IPS-18a (cell line): ENCODE results near the gene PKN1.
"Not testable (repeated sequence)": the region's sequence is repeated elsewhere in the genome, so short reads cannot be mapped to it uniquely, and the experiment has no call there.

Source experiments
- H3K27ac ChIP-seq: one replicate; pipeline ENCODE4 v1.5.1; 2013; ENCODE audit warnings: low read length
- H3K27me3 ChIP-seq: one replicate; pipeline ENCODE4 v1.6.1; 2013; ENCODE audit warnings: mild to moderate bottlenecking, low read length; ENCODE audit not compliant: control insufficient read depth, insufficient read depth
- H3K36me3 ChIP-seq: one replicate; pipeline ENCODE4 v1.6.1; 2013; ENCODE audit warnings: low read depth, low read length; ENCODE audit not compliant: control insufficient read depth
- H3K4me1 ChIP-seq: one replicate; pipeline ENCODE4 v1.6.1; 2013; ENCODE audit warnings: low read depth, low read length; ENCODE audit not compliant: control insufficient read depth
- H3K4me3 ChIP-seq: one replicate; pipeline ENCODE4 v1.5.1; 2013; ENCODE audit warnings: low read length
- H3K9ac ChIP-seq: one replicate; pipeline ENCODE4 v1.6.1; 2013; ENCODE audit warnings: mild to moderate bottlenecking, low read length, moderate library complexity
- H3K9me3 ChIP-seq: one replicate; pipeline ENCODE4 v1.6.1; 2013; ENCODE audit warnings: low read depth, low read length; ENCODE audit not compliant: control insufficient read depth

Gene PKN1

DNA sequence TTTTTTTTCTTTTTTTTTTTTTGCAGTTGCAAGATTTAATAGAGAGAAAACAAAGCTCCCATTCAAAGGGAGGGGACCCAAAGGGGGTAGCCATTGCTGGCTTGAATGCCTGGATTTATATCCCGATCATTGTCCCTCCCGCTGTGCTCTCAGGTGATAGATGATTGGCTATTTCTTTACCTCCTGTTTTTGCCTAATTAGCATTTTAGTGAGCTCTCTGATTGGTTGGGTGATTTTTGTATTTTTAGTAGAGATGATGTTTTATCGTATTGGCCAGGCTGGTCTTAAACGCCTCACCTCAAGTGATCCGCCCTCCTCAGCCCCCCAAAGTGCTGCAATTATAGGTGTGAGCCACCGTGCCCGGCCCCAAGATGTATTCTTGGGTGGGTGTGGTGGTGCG is 71.5 kb downstream of the PKN1 start:
- H3K36me3 ChIP-seq, H3K4me3 ChIP-seq, H3K4me1 ChIP-seq, H3K27me3 ChIP-seq, H3K9me3 ChIP-seq, H3K27ac ChIP-seq, H3K9ac ChIP-seq: not testable (repeated sequence)

DNA sequence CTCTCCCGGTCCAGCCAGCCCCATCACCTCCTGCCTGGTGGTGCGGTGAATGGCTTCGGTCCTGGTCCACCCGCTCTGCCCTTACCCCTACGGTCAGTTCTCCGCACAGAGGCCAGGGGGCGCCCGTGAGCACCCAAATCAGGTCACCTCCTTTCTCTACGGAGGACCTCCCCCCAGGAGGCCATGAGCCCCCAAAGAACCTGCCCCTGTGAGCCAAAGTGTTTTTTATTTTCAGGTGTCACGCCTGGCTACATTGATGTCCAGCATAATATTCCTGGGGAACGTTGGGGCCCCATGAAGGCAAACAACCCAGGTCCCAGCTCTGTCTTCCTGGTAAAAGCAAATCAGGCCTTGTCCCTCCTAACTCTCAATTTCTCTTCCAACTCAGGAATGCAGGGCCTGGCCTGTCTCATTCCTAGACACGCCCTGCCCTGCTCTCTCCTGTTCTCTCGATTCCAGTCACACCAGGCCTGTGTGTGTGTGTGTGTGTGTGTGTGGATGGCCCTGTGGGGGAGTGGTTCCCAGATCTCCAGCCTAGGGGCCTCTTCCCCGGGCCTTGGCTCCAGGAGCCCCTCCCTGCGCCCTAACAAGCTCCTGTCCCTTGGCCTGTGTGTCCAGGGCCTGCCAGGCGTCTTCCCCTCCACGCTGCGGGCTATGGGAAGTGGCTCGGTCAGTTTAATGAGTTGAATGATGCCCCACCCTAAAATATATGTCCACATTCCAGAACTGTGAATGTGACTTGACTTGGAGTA is 72.6 kb downstream of the PKN1 start:
- Histone ChIP-seq H3K4me1 (no peaks in the 10 kb centered on the region), H3K4me3 (no peak overlapping the region), H3K36me3 (no peaks in the 10 kb centered on the region), H3K27me3 (no peaks in the 10 kb centered on the region), H3K27ac (no peak overlapping the region), H3K9ac (no peak overlapping the region), H3K9me3 (no peaks in the 10 kb centered on the region)

DNA sequence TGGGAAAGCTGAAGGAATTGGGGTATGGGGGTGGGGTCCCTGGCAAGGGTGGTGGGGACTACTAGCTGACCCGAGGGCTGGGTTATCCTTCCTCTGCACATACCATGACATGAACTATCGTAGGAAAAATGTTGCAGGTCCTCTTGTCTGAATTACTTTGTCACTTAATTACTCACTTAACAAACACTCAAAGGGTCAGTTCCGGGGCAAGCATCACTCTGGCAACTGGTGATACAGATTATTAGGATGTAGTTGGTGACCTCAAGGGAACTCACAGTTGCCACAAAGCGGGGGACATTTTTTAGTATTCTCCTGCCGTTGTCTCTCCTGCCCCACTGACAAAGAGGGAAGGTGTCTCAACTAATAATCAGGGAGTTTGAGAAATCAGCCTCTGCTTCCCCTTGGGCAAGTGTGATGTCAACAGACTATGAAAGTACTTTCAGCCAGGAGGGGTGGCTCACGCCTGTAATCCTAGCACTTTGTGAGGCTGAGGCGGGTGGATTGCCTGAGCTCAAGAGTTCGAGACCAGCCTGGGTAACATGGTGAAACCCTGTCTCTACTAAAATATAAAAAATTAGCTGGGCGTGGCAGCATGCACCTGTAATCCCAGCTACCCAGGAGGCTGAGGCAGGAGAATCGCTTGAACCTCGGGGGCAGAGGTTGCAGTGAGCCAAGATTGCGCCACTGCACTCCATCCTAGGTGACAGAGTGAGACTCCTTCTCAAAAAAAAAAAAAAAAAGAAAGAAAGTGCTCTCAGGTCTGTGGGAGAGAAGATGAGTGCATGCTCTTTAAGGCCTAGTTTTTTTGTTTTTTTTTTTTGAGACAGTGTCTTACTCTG is 74.8 kb downstream of the PKN1 start:
- Histone ChIP-seq H3K27ac (no peak overlapping the region), H3K36me3 (no peaks in the 10 kb centered on the region), H3K4me3 (no peak overlapping the region), H3K9ac (no peak overlapping the region), H3K4me1 (no peaks in the 10 kb centered on the region), H3K9me3 (no peaks in the 10 kb centered on the region), H3K27me3 (no peaks in the 10 kb centered on the region)

DNA sequence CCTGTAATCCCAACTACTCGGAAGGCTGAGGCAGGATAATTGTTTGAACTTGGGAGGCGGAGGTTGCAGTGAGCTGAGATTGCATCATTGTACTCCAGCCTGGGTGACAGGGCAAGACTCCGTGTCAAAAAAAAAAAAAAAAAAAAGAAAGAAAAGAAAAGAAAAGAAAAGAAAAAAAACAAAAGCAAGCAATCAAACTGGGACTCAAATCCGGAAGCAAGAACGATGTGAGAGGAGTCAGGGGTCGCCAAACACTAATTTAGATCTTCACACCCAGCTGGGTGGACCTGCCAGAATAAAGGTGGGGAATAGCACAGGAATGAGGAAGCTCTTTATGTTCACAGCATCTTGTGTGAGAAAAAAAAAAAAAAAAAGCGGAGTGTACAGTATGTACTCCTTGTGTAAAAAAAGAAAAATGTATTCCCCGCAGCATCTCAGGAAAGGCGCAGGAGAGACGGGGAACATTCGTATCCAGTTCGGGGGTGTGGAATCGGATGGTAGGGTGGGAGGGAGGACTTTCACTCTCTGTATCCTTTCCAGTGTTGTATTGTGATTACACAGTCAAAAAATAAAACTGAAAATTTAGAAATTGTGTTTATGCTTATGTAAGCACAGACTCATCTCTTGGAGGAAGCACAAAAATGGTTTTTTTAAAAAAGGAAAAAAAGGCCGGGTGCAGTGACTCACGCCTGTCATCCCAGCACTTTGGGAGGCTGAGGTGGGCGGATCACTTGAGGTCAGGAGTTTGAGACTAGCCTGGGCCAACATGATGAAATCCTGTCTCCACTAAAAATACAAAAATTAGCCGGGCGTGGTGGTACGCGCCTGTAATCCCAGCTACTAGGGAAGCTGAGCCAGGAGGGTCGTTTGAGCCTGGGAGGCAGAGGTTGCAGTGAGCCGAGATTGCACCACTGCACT is 77.5 kb downstream of the PKN1 start:
- H3K4me3 ChIP-seq = no peak overlapping the region
- no peaks in the 10 kb centered on the region for H3K9me3 ChIP-seq
- H3K36me3 ChIP-seq = peaks cover 17% of the 10 kb centered on the region
- no peaks in the 10 kb centered on the region for H3K4me1 ChIP-seq
- H3K27ac ChIP-seq = no peak overlapping the region
- no peak overlapping the region for H3K9ac ChIP-seq
- no peaks in the 10 kb centered on the region for H3K27me3 ChIP-seq

DNA sequence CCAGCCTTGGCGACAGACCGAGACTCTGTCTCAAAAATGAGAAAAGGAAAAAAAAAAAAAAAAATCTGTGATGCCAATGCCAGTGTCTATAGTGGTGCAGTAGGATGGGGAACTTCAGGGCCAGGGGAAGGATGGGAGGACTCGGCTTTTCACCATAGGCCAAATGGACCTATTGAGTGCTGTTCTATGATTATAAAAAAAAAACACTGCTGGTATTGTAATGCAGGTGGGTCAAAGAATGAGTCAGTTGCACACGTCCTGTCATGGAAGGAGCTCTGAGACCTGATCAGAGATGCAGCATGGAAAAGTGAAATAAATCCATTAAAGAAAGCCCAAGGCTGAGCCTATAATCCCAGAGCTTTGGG is 78.1 kb downstream of the PKN1 start:
- no peaks in the 10 kb centered on the region for H3K9me3 ChIP-seq
- H3K36me3 ChIP-seq = peaks cover 23% of the 10 kb centered on the region
- no peak overlapping the region for H3K27ac ChIP-seq
- H3K4me3 ChIP-seq = no peak overlapping the region
- H3K27me3 ChIP-seq = no peaks in the 10 kb centered on the region
- H3K9ac ChIP-seq = no peak overlapping the region
- H3K4me1 ChIP-seq = no peaks in the 10 kb centered on the region

DNA sequence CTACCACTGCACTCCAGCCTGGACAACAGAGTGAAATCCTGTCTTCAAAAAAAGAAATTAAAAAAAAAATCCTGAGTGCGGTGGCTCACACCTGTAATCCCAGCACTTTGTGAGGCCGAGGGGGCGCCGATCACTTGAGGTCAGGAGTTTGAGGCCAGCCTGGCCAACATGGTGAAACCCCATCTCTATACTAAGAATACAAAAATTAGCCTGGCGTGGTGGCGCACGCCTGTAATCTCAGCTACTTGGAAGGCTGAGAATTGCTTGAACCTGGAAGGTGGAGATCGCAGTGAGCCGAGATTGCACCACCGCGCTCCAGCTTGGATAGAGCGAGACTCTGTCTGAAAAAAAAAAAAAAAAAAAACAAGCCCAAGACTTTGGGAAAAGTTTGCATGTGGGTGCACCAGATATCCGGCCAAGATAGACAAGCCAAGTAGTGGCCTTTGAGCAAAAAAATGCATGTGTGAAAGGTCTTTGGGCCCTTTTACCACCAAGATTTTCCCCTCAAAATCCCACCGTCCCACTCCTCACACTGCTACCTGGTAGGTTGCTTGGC is 79.4 kb downstream of the PKN1 start:
- H3K4me3 ChIP-seq = no peak overlapping the region
- H3K27ac ChIP-seq = no peak overlapping the region
- H3K9me3 ChIP-seq = no peaks in the 10 kb centered on the region
- peaks cover 26% of the 10 kb centered on the region for H3K36me3 ChIP-seq
- H3K9ac ChIP-seq = no peak overlapping the region
- peaks cover 5% of the 10 kb centered on the region for H3K4me1 ChIP-seq
- H3K27me3 ChIP-seq = no peaks in the 10 kb centered on the region

DNA sequence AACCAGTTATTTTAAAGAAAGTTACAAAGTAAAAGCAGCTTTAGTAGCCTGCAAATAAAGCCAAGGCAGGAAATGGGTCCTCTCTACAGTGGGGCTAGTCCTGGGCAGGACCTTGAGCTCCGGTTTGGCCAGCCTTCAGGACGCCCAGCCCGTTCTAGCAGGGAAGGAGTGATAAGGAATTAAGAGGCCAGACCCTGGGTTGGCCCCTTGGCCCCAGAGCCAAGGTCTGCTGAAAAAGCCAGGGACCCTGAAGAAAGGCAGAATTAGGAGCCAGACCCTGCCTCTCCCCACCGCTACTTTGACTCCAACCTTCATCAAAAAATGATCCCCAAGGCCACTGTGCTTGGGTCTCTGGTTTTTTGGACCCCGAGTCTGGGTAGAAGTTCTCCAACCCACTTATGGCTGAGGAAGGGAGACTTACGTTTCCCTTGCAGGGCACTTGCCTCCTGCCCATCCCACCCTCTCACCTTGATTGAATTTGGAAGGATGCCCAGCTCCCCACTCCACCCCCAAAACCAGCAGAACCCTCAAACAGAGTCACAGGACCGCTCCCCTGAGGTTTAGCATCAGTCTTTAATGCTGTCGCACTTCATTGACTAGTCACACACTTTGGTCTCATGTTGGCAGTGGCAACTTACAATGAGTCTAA is 81.2 kb downstream of the PKN1 start:
- H3K9me3 ChIP-seq = no peaks in the 10 kb centered on the region
- H3K4me3 ChIP-seq = no peak overlapping the region
- no peak overlapping the region for H3K9ac ChIP-seq
- H3K4me1 ChIP-seq = peaks cover 5% of the 10 kb centered on the region
- H3K36me3 ChIP-seq = peaks cover 26% of the 10 kb centered on the region
- no peaks in the 10 kb centered on the region for H3K27me3 ChIP-seq
- H3K27ac ChIP-seq = no peak overlapping the region

DNA sequence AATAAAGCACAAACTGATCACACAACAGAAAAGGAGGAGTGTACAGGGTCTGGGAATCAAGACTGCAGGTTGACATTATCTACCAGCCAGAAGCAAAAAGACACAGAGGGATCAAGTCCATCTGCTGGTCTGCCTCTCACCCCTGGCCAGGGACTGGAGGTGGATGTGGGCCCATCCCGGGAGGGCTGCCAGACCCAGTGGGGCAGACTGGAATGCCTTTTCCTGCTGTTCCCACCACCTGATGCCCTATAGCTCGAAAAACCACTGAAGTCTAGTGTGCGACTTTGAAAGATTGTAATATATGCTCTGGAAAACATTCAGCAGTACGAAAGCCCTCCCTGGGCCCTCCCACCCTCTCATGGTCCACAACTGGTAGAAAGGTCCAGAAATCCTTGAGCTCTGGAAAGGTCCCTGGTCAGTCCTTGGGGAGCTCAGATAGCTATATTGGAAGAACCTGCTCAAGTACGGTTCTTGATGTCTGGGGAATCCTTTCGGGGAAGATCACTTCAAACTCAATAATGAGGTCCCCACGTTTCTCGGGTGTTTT is 82.5 kb downstream of the PKN1 start:
- Histone ChIP-seq H3K4me1 (peaks cover 5% of the 10 kb centered on the region), H3K9me3 (no peaks in the 10 kb centered on the region), H3K27me3 (no peaks in the 10 kb centered on the region), H3K9ac (no peak overlapping the region), H3K27ac (no peak overlapping the region), H3K36me3 (peaks cover 26% of the 10 kb centered on the region), H3K4me3 (no peak overlapping the region)

DNA sequence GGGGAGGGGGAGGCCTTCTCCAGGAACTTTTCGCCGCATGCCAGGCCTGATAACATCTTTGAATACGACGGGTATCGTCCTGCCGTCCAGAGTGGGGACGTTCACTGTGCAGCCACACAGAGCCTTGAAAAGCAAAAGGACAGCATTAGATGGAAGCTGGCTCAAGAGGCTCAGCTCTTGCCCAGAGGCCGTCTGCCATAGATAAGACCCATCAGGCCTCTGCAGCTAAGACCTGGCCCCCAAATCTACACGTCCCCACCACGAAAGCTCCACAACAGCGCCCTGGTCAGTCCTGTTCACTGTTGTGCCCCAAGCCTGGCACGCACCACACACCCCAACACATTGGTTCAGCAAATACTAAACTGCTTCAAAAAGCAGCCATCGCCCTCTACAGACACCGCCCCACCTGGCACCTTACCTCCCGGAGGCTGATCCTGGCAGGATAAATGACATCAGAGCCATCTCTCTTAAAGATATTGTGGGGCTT is 83.0 kb downstream of the PKN1 start:
- H3K4me1 ChIP-seq = peaks cover 5% of the 10 kb centered on the region
- H3K27ac ChIP-seq = no peak overlapping the region
- H3K4me3 ChIP-seq = no peak overlapping the region
- H3K9ac ChIP-seq = no peak overlapping the region
- H3K9me3 ChIP-seq = no peaks in the 10 kb centered on the region
- no peaks in the 10 kb centered on the region for H3K27me3 ChIP-seq
- H3K36me3 ChIP-seq = peaks cover 26% of the 10 kb centered on the region

DNA sequence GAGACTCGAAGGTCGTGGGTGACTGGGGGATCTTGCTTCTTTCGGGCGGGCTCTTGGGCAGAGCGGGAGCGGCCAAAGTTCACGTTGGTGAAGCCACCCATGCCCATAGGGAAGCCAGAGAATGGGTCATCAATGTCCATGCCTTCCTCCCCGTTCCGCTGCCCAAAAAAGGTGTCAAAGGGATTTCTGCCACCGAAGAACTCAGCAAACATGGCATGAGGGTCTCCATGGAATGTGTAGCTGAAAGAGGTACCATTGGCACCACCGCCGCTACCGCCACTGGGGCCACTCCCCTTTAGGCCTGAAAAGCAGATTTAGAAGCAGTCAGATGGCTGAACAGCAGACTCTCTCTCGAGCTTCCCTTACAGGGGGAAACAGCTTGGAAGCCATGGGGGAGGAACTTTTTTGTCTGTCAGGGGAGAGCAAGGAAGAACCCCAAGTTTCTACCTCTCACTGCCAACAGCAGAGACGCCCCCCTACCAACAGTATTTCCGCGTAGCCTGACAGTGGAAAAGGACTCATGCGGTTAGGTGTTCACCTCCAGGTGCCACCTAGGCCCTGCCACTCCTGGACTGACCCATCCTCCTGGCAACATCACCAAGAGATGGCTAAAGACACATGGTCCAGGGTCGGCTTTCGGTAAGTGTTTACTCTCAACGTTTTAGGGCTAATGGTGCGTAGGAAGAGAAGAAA is 83.8 kb downstream of the PKN1 start:
- Histone ChIP-seq H3K36me3 (peaks cover 26% of the 10 kb centered on the region), H3K9me3 (no peaks in the 10 kb centered on the region), H3K27me3 (no peaks in the 10 kb centered on the region), H3K4me1 (peaks cover 5% of the 10 kb centered on the region), H3K9ac (peak overlapping the region; percentile 85), H3K27ac (no peak overlapping the region), H3K4me3 (peak overlapping the region; percentile 89)
